ENCODE data around the gene FCN2.
"Not testable (repeated sequence)": the region's sequence is repeated elsewhere in the genome, so short reads cannot be mapped to it uniquely, and the experiment has no call there.

FCN2 gene

DNA sequence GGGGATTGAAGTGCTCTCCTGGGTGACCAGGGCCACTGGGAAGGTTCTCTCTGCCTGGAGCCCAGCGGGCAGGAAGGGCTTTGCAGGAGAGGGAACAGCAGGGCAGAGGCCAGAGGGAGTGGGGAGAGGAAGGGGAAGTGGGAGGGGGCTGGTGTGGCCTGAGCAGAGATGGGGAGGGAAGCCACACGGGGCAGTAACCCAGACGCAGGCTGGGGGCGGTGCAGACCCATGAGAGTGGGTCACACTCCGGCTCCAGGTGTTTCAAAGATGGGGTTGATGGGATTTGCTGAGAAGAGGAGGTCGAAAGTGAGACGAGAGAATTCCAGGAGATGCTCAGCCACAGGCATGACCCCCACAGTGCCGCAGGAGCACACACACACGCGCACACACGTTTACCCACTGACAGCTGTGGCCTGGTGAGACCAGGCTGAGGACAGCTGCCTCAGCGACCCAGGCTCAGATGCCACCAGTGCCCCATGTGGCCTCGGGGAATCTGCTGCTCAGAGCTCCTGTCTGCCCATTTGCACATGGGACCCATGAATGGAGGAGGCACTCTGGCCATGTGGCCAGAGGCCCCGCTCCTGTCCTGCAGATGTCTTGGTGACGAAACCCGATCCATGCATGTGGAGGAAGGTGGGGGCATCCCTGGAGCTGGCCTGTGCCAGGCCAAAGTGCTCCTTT lies 32.7 kb upstream of the FCN2 start:
- no peak for DNase-seq

DNA sequence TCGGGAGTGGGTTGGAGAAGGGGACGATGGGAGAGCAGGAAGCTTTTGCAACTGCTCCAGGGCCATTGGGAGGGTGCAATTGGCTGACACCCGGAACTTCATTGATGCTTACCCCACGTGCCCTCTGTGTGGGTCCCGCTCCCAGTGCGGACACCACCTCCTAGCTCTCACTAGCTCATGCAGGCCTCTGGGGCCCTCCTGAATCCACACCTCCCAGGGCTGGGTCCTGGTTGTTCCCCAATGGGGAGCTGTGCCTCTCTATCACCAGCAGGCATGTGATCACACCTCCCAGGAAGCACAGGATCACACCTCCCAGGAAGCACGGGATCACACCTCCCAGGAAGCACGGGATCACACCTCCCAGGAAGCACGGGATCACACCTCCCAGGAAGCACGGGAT lies 32.1 kb upstream of the FCN2 start:
- no peak for DNase-seq

DNA sequence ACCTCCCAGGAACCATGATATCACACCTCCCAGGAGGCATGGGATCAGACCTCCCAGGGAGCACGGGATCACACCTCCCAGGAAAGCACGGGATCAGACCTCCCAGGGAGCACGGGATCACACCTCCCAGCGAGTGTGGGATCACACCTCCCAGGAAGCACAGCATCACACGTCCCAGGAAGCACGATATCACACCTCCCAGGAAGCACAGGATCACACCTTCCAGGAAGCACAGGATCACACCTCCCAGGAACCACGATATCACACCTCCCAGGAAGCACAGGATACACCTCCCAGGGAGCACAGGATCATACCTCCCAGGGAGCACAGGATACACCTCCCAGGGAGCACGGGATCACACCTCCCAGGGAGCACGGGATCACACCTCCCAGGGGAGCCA lies 30.0 kb upstream of the FCN2 start:
- no peak for DNase-seq

DNA sequence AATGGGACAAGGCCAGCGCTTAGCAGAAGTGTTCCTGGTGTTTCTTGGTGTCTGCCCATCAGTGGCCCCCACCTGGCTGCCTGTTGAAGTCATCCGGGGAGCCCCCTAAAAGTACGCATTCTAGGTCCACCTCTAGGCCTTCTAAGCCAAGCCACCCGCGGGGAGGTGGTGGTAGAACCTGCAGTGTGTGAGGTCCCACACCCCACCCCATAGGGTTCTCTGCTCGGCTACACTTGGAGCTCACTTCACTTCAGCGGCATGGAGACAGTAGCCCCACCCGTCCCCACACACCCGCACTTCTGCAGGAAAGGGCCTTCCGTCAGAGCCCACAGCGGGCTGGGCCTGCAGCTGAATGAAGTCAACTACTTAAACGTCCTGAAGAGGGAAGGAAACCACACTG lies 29.6 kb upstream of the FCN2 start:
- no peak for DNase-seq

DNA sequence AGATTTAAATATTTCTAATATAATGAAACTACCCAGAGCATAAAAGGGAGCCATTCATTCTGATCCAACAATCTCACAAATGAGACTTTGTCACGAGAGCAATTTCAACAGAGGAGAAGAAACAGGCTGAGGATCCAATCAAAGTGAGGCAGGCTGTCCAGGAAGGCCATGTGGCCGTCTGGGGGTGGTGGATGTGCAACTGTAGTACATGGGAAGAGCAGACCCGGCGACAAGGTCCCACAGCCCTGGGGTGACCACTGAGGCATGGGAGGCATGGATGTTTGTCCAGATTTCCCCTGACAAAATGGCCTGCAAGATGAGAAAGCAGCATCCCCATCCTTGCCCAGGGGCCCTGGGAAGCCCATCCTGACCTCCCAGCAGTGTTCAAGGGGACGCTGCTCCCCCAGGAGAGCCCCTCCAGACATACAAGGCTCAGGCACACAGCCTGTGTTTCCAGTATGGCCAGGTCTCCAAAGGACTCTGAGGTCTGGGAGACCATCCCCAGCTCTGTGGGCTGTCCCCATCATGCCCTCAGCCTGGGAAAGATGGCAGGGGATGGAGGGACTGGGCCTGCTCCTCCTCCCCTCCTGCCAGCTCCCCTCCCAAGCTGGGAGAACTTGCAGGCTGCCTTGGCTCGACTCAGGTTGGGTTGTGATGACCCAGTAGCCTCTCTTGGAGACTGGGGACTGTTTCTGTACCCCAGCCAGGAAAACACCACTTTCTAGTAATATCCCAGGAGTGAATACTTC lies 27.5 kb upstream of the FCN2 start:
- no peak for DNase-seq

DNA sequence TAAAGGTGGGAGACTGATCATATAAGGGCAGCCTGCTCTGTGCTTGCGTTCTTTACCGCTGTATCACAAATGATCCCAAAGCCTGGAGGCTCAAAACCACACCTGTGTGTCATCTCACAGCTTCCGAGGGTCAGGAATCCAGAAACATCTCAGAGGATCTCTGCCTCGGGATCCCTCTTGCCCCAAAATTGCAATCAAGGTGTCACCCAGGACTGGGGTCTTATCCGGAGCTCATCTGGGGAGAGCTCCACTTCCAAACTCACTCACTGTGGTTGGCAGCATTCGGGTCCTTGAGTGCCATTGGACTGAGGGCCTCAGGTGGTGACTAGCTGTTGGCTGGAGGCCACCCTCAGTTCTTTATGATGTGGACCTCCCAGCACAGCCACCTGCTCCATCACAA lies 26.7 kb upstream of the FCN2 start:
- no peak for DNase-seq

DNA sequence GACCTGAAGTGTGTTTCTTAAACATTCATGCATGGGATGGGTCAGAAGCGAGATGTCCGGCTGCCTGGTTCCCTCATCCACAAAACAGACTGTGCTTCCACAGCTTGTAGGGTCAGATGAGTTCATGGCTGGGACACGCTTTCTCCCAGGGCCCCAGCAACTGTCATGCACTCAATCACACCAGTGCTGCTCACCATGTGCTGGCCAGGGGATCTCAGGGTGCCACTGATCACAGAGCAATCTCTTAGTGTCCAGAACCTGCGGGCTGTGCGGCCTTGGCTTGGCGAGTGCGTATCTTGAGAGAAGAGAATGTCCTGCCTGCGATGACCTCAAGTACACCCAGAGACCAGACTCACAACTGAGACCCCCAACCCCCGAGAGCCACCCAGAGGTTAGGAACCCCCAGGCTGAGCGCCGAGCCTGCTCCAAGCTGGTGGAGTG lies 26.0 kb upstream of the FCN2 start:
- no peak for DNase-seq

DNA sequence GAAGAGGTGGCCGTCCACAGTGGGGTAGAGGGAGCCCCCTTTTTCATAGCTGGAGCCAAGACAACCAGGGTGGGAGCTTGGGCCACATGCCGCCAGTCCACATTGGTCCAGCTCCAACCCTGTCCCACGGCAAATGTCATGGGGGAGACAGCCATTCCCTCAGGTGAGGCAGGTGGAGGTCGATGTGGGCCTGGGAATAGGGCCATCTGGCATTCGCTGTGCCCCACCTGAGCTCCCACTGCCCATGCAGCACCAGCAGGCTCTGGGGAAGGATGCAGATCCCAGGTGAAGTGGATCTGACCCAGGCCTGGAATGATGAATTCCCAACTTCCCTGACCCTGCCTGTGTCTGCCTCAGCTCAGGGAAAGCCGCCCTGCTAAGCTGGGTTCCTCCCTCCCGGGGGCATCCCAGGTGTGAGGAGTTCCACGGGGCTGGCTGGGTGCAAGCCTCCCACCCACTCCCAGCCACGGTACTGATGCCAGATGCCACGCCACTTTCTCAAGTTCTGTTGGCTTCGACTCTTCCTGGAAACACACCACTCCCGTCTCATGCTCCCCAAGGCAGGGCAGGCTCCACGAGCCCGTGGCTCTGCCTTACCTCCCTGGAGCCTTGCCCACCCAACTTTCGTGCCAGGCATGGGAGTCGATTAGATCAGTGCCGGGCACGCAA lies 25.2 kb upstream of the FCN2 start:
- no peak for DNase-seq

DNA sequence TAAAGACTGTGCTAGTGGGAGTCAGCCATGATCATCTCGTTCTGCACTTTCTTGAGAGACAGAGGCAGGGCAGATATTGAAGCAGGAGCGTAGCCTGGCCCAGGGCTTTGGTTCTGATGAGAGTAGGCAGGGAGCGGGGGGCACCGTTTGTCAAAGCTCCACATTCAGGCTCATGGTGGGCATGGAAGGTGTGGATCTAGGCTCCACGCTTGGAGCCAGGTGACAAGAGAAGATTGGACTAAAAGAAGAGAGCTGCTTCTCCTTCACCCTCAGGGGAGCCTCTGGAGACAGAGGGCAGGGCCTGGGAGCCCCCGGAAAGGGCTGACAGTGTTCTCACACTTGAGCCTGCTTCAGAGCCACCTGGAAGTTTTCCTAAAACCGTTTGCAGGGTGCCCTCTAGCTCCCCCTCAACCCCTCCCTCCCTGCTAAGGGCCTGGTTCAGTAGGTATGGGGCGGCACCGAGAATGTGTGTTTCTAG lies 24.7 kb upstream of the FCN2 start:
- DNase-seq = no peak

DNA sequence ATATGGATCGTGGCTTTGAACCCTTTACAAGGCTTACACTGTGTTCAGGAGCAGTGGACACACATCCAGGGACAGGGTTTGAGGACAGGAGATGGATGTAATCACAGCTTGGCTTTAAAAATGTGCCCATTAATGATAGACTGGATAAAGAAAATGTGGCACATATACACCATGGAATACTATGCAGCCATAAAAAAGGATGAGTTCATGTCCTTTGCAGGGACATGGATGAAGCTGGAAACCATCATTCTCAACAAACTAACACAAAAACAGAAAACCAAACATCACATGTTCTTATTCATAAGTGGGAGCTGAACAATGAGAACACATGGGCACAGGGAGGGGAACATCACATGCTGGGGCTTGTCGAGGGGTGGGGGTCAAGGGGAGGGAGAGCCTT lies 23.2 kb upstream of the FCN2 start:
- not testable (repeated sequence) for DNase-seq

DNA sequence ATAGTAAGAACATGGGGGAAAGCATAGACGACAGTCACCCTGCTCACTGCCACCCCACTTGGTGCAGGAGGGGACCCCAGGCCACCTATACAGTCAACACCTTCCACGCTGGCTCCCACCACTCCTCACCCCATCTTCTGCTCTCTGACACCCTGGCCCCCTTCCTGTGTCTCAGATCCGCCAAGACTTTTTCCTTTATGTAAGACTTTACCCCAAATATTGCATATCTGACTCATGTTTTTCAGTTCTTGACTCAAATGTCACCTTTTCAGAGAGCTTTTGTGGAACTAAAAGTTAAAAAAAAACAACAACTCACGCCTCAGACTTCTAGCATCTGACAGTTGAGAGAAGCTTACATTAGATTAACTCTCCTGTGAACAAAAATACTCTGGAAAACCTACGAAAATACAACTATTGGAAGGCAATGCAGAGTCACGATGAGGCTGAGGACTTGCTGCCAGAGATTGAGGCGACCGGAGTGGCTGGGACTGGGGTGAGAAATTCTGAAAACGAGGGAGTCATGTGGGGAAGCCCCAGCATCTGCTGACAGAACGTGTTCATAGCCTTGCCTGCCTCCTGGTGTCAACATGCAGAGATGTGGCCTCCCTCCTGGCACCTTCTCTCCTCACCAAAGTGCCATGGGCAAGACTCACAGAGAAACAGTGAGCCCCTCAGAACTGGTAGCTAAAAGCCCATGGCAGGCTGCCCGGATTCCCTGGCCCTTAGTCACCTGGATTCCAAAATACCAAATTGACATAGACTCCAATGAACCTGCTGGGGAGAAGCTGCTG lies 22.4 kb upstream of the FCN2 start:
- no peak for DNase-seq

DNA sequence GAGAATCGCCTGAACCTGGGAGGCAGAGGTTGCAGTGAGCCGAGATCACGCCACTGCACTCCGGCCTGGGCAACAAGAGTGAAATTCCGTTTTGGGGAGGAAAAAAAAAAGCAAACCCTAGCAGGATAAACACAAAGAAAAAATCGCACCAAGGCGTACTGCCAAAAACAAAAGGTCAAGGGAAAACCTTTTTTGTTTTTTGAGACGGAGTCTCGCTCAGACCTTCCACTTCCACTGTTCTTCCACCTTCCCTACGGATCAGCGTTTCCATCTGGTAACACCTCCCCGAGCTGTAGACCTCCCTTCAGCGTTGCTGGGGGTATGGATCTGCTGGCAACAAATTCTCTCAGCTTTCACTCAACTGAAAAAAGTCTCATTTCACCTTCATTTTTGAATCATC lies 20.1 kb upstream of the FCN2 start:
- no peak for DNase-seq

DNA sequence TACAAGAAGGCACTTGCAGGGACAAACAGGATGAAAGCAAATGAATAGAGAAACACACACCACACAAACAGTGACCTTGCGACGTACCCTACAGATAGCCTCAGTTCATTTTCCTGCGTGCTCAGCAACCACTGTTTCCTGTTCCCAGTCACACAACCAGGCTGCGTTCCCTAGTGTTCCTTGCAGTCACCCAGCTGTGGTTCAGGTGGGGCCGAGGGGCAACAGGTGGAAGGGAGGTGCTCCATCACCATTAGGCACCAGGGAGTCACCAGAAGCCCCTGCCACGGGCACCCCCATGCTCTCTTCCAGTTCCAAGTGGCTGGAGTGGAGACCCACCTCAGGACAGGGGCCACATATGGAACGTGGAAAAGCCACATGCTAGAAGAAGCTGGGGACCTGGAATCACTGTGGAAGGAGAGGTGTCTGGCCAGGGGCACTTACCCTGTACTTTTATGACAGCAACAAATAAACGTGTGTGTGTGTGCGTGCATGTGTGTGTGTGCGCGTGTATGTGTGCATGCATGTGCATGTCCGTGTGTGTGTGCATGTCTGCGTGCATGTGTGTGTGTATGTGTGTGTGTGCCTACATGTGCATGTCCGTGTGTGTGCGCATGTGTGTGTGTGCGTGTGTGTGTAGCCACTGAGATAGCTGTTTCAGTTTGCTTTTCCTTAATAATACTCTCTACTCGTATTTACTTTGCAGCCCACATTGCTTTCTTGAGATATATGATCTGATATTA lies 18.8 kb upstream of the FCN2 start:
- DNase-seq = no peak

DNA sequence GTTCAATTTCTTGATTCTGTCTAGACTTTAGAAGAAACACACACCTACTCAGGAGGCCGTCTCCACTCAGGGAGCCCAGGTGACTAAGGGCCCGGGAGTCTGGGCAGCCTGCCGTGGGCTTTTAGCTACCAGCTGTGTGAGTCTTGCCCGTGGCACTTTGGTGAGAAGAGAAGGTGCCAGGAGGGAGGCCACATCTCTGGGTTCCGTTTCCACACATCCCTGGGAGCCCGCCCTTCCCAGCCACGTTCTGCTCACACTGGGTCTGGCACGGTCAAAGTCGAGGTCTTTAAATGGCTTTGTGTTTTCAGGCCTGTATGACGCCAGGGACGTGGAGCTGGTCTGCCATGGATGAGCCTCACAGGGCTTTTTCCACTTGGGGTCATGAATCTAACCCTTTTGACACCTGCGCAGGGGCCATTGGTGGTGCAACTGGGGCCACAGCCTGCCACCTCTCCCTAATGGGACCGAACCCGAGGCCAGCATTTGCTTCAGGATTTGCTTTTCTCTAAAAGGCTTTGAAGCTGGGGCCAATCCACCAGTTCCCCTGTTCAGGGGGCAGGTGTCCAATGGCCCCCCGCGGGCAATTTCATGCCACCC lies 17.2 kb upstream of the FCN2 start:
- no peak for DNase-seq

DNA sequence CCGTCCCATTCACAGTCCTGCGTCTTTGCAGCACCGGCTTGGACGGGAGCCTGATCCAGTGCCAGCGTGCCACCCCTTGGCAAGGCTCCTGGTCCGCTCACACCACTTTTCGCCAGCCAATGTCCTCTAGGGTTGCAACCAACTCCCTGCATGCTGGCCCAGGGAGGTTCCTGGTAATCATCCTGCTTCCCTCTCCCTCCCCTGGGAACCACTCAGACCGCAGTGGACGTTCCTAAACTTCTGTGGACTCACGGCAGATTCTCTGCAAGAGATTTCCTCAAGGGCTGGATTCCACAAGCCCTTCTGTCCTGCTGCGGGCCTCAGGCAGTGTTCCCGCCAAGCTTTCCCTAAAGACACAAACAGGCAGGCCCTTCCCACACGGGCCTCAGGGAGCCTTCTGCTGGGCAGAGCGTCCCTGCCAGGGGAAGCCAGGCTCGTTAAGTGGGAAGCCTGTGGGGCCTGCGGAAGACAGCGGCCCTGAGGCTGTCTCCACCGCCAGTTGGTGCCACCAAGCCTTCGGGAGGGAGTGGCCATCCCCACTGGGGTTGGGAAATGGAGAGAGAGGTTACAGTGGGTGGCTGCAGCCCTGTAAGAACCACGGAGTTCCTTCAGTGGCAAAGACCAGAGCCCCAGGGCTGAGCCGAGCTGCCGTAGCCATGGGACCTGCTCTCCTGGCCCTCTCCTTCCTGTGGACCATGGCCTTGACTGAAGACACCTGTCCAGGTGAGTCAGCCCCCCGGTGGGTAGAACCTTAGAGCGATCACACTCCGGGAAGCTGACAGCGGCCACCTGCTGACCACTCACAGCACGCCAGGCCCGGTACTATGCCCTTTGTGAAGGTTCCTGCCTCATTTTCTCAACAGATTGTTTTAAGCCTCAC lies 16.4 kb upstream of the FCN2 start:
- DNase-seq = no peak

DNA sequence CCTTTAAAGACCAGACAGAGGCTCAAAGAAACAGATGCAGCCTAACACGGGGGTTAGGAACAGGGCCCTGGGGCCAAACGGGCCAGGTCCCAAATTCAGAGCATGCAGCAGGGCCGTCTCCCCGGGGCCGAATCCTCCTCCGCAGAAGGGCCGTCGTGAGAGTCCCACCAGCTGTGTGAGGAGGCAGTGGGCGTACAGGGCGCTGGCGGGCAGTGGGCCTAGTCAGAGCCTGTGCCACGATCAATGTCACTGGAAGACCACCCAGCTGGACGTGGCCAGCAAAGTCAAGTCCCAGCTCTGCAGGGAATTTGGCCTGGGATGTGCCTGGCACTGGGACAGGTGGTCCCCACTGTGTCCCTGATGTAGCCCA lies 15.8 kb upstream of the FCN2 start:
- no peak for DNase-seq

DNA sequence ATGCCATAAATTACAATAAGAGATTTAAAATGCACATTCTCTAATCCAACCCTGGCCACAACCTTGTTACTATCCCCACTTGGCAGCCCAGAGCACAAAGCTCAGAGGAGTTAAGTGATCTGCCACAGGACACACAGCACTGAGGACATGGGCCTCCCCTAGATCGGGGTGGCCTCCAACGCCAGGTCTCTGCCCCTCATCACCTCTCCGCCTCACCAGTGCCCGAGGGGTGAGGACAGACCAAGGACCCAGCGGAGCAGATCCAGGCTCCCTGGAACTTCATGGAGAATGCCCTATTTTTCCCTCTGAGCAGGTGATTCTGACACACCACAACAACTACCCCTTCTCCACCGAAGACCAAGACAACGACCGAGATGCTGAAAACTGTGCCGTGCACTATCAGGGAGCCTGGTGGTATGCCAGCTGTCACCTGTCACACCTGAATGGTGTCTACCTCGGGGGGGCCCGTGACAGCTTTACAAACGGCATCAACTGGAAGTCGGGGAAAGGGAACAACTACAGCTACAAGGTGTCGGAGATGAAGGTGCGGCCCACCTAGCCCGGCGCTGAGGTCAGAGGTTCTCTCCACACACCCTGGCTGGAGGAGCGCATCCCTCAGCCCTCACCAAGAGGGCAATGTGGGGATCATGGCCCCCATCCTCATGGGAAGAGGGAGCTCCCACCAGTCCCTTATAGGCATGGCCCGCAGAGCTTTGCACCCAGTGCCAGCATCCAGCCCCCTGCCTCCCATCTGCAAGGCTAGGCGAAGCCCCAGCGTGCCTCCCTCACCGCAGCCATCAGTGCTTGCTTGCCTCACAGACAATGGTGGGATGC lies 12.5 kb upstream of the FCN2 start:
- DNase-seq = no peak

DNA sequence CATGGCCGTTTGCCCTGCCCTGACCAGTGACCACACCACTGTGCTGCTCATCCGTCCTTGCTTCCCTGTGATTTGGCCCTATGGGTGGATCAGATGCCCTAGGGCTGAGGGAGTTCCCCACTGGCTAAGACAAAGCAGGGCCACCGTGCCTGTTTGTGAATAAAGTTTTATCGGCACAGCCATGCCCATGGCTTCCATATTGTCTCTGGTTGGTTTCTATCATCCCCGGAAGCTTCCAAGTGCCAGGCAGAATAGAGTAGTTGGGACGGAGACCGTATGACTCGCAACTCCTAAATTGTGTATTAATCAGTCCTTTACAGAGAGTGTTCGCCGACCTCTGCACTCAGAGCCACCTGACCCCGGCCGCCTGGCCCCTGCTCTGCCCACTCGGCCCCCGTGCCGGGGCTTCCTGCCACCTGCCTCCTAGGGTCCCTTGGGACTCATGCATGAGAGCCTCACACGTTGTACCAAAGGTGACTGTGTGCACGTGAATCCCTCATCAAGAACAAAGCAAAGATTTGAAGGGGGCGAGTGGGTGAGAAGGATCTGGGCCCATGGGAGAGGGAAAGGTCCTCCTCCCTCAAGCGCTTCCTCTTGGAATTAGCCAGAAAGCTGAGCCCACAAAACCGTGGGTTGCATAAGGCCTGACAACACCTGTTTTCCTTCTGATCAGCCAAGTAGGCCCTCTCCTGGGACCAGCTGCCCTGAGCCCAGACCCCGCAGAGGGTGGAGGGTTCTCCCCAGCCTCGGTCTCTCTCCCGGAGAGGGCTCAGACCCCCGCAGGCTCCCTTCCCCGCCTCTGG lies 11.7 kb upstream of the FCN2 start:
- no peak for DNase-seq
